Measurements from ENCODE around the gene RPL31. TPM values are rescaled to one million over a fixed set of nuclear protein-coding genes. Genes with fewer than 3 reads are reported as not detected.
A peak's percentile ranks its signal among the peaks of the same experiment; 100 is the strongest.

The RPL31 gene
- total RNA-seq, 1 donor from 2014 or later, result 2,596 TPM

- H3K27ac Mint-ChIP-seq, result no peak overlapping the region
- no peak overlapping the region for H2AFZ ChIP-seq (replicated peaks)
- H3K4me1 ChIP-seq, result peaks cover 10% of the 10 kb centered on the region
- no peak overlapping the region for H3K4me3 ChIP-seq
- H3K27me3 Mint-ChIP-seq (ENCODE audit: insufficient read depth, low read depth), result peaks cover 4% of the 10 kb centered on the region
- DNase-seq (ENCODE audit: low spot score), result no peak
- no peaks in the 10 kb centered on the region for H3K27me3 ChIP-seq
- no peak overlapping the region for H3K4me3 Mint-ChIP-seq
- no peak overlapping the region for H3K9ac ChIP-seq
- peaks cover 9% of the 10 kb centered on the region for H3F3A ChIP-seq (ENCODE audit: low read depth)
- no peak overlapping the region for H3K4me2 ChIP-seq
- H3K9me3 Mint-ChIP-seq, result peaks cover 2% of the 10 kb centered on the region
- peaks cover 7% of the 10 kb centered on the region for H3K4me1 Mint-ChIP-seq
- H3K36me3 Mint-ChIP-seq, result peaks cover 8% of the 10 kb centered on the region
- H3K27ac ChIP-seq, result no peak overlapping the region
- H3K36me3 ChIP-seq, result no peaks in the 10 kb centered on the region
- no peaks in the 10 kb centered on the region for H3K79me2 ChIP-seq (ENCODE audit: low read depth)
- no peaks in the 10 kb centered on the region for H4K20me1 ChIP-seq (ENCODE audit: low read depth)
- TF ChIP-seq CTCF (IDR thresholded peaks at IDR 0.05), result no peak
- no peak for TF ChIP-seq EZH2 (IDR thresholded peaks at IDR 0.05)
- no peak for TF ChIP-seq EZH2phosphoT487 (IDR thresholded peaks at IDR 0.05)
- no peaks in the 10 kb centered on the region for H3K9me3 ChIP-seq (ENCODE audit: low read depth)
Observed at GRCh38 chr2:101030866-101031554, 28.9 kb downstream of the RPL31 start.

- no peak overlapping the region for H3K27ac Mint-ChIP-seq
- peaks cover 6% of the 10 kb centered on the region for H3K27me3 Mint-ChIP-seq (ENCODE audit: insufficient read depth, low read depth)
- Histone ChIP-seq H3F3A (ENCODE audit: low read depth) (no peaks in the 10 kb centered on the region), H3K27ac (no peak overlapping the region), H3K4me1 (no peaks in the 10 kb centered on the region), H3K27me3 (no peaks in the 10 kb centered on the region), H3K9ac (no peak overlapping the region), H3K4me3 (no peak overlapping the region), H4K20me1 (ENCODE audit: low read depth) (no peaks in the 10 kb centered on the region), H3K9me3 (ENCODE audit: low read depth) (no peaks in the 10 kb centered on the region), H3K4me2 (no peak overlapping the region), H3K36me3 (no peaks in the 10 kb centered on the region), H3K79me2 (ENCODE audit: low read depth) (no peaks in the 10 kb centered on the region), H2AFZ (replicated peaks) (no peak overlapping the region)
- H3K36me3 Mint-ChIP-seq, result peaks cover 5% of the 10 kb centered on the region
- TF ChIP-seq EZH2 (IDR thresholded peaks at IDR 0.05) (no peak), CTCF (IDR thresholded peaks at IDR 0.05) (no peak), EZH2phosphoT487 (IDR thresholded peaks at IDR 0.05) (no peak)
- no peak overlapping the region for H3K4me3 Mint-ChIP-seq
- peaks cover 2% of the 10 kb centered on the region for H3K9me3 Mint-ChIP-seq
- no peak for DNase-seq (ENCODE audit: low spot score)
- peaks cover 2% of the 10 kb centered on the region for H3K4me1 Mint-ChIP-seq
Observed at GRCh38 chr2:101032084-101032776, 30.1 kb downstream of the RPL31 start.

DNA sequence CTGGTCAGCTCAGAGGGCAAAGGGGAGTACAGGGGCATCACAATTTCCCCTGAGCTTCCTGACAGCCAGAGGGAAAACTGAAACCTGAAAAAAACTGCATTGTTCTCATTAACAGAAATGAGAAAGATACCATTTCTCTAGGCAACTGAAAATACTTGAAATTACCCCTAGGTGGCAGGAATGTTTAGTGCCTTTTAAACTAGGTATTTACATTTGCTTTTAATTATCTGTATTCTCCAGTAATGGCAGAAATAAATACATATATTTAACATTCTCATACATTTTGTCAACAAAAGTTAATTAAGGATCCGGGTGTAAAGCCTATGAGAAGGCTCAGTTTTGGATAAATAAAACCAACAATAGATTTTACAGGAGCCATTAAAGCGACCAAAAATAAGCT, 34.5 kb downstream of the RPL31 start:
- H3K27me3 Mint-ChIP-seq (ENCODE audit: insufficient read depth, low read depth), result peaks cover 6% of the 10 kb centered on the region
- no peaks in the 10 kb centered on the region for H3K9me3 Mint-ChIP-seq
- no peak for DNase-seq (ENCODE audit: low spot score)
- Histone ChIP-seq H3K4me2 (no peak overlapping the region), H3K27me3 (no peaks in the 10 kb centered on the region), H3K9me3 (ENCODE audit: low read depth) (no peaks in the 10 kb centered on the region), H3F3A (ENCODE audit: low read depth) (no peaks in the 10 kb centered on the region), H3K27ac (no peak overlapping the region), H3K4me3 (no peak overlapping the region), H3K4me1 (no peaks in the 10 kb centered on the region), H2AFZ (replicated peaks) (no peak overlapping the region), H3K9ac (no peak overlapping the region), H3K79me2 (ENCODE audit: low read depth) (no peaks in the 10 kb centered on the region), H3K36me3 (no peaks in the 10 kb centered on the region), H4K20me1 (ENCODE audit: low read depth) (no peaks in the 10 kb centered on the region)
- H3K4me1 Mint-ChIP-seq, result peaks cover 2% of the 10 kb centered on the region
- TF ChIP-seq CTCF (IDR thresholded peaks at IDR 0.05) (peak; percentile 55), EZH2 (IDR thresholded peaks at IDR 0.05) (no peak), EZH2phosphoT487 (IDR thresholded peaks at IDR 0.05) (no peak)
- peaks cover 2% of the 10 kb centered on the region for H3K36me3 Mint-ChIP-seq
- no peak overlapping the region for H3K27ac Mint-ChIP-seq
- no peak overlapping the region for H3K4me3 Mint-ChIP-seq

Measured in neural progenitor cell (in vitro differentiated cells).